OCI-LY3 (cell line): ENCODE data around the gene FGD4.

ENCODE experiments used
- EZH2phosphoT487 ChIP-seq: fragments of 200-600 bp; shearing (Covaris generic); IDR thresholded peaks from 2 replicates; pipeline ENCODE4 v1.6.1; 2018; ENCODE audit warnings: antibody characterized with exemption, mixed run types, low read depth
- TF ChIP-seq, protein P1 (sequence below): fragments of 200-600, 300-600 bp; sonication (generic); IDR thresholded peaks from 2 replicates; pipeline ENCODE4 v1.5.1; 2014; ENCODE audit warnings: antibody characterized with exemption, low read length, low read depth

DNA sequence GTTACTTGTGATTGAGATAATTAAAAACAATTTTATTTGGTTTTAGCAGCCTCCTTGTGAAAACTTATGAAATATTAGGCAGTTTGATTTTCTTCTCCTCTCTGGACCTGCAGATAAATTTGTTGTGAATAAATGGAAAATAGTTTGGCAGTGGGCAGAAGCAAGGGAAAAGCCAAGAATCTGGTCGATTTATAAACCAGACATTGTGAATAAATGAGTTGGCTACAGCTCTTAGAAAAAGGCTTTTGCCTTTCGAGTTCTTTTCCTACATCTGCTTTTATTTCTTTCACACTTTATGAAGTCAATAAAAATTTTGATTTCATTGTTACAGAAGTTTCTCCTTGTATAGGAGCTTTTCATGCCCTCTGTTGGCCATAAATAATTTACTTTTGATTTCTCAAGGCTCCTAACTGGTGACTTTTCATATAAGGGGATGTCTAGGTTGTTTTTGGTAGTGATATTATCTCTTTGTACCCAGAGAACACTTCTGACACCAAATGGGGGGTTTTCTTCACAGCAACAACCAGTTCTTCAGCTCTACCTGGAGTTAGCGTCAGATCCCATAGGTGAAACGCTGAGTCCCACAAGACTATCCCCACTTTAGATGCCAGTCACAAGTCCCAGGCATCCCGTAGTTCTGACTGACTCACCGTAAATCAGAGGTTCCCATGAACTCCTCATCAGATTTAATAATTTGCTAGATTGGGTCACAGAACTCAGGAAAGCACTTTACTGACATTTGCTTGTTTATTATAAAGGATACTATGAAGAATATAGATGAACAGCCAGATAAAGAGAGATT lies 143.3 kb downstream of the FGD4 start:
- TF ChIP-seq, protein P1, sequence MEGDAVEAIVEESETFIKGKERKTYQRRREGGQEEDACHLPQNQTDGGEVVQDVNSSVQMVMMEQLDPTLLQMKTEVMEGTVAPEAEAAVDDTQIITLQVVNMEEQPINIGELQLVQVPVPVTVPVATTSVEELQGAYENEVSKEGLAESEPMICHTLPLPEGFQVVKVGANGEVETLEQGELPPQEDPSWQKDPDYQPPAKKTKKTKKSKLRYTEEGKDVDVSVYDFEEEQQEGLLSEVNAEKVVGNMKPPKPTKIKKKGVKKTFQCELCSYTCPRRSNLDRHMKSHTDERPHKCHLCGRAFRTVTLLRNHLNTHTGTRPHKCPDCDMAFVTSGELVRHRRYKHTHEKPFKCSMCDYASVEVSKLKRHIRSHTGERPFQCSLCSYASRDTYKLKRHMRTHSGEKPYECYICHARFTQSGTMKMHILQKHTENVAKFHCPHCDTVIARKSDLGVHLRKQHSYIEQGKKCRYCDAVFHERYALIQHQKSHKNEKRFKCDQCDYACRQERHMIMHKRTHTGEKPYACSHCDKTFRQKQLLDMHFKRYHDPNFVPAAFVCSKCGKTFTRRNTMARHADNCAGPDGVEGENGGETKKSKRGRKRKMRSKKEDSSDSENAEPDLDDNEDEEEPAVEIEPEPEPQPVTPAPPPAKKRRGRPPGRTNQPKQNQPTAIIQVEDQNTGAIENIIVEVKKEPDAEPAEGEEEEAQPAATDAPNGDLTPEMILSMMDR: peak; percentile 18; the same call in 1 of the 2 replicates
- TF ChIP-seq EZH2phosphoT487: no peak
